ENCODE data around the gene SIM1. TPM values are rescaled to one million over a fixed set of nuclear protein-coding genes. Genes with fewer than 3 reads are reported as not detected.

SIM1 gene
- total RNA-seq, 4 donors from 2014 or later = 14.0 to 29.5 (median 20.4) TPM

GRCh38 chr6:100446115-100447080 is 18.3 kb downstream of the SIM1 start:
- TF ChIP-seq CTCF (IDR thresholded peaks at IDR 0.05; ENCODE audit: low read depth) = no peak

DNA sequence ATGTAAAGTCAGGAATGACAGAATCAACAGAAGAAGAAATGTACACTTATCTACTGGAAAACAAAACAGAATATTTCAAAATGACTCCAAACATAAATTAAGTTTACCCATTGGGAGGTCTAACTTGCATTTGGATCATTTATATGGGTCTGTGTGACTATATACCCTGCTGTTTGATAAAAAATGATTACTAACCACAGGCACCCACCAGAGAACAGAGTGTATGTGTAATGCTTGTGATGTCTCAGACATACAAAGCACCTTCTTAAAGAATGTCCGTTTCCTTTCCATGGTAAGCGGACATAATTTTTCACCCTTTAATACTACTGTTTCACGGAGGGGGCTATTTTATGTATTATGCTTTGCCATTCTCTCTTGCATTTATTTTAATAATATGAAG is 19.2 kb downstream of the SIM1 start:
- TF ChIP-seq CTCF (IDR thresholded peaks at IDR 0.05; ENCODE audit: low read depth) = no peak

GRCh38 chr6:100440935-100441334 is 23.8 kb downstream of the SIM1 start:
- TF ChIP-seq CTCF (IDR thresholded peaks at IDR 0.05; ENCODE audit: low read depth) = no peak

GRCh38 chr6:100435299-100435698 is 29.4 kb downstream of the SIM1 start:
- no peak for TF ChIP-seq CTCF (IDR thresholded peaks at IDR 0.05; ENCODE audit: low read depth)

- TF ChIP-seq CTCF (IDR thresholded peaks at IDR 0.05; ENCODE audit: low read depth) = no peak
Observed at GRCh38 chr6:100433726-100434435, 30.8 kb downstream of the SIM1 start.

DNA sequence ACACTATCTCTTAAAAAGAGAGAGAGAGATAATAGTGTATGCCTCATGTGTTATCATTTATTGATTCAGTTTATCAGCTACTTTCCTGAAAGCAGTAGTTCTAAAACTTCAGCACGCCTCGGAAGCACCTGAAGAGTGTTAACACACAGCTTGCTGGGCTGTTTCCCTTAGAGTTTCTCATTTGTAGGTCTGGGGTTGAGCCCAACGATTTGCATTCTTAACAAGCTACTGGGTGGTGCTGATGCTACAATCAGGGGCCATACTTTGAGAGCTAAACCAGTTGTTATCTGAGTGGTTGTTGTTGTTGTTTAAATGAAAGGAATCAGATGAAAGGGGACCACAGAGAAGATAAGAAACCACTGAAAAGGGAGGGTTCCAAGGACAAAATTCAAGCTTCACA is 32.6 kb downstream of the SIM1 start:
- TF ChIP-seq CTCF (IDR thresholded peaks at IDR 0.05; ENCODE audit: low read depth) = no peak

DNA sequence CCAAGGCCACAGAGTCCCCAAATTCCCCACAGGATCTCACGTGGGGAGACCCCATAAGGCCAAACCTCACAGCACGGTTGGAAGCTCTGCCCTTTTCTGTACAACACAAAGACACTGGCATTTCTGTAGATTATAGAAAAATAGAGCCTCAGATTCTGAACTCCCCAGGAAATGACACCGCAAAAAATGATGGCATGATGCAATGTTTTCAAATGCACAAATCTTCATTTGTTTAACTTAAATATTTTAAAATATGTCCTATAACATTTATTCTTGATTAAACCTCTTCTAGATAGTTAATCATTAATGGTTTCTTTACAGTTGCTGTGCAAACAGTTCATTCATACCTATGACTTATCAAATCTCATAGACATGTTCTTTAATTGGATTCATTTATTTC is 33.8 kb downstream of the SIM1 start:
- TF ChIP-seq CTCF (IDR thresholded peaks at IDR 0.05; ENCODE audit: low read depth) = no peak
